Measurements from ENCODE around the gene DDX19B.

- no peak for TF ChIP-seq CTCF (IDR thresholded peaks at IDR 0.05)
- TF ChIP-seq EZH2 (IDR thresholded peaks at IDR 0.05; ENCODE audit: borderline replicate concordance, insufficient read depth, low read depth, low read length, poor library complexity, severe bottlenecking) = no peak
Observed at GRCh38 chr16:70320121-70320520, 21.1 kb downstream of the DDX19B start.
